ENCODE data around the gene FUT3. TPM values are rescaled to one million over a fixed set of nuclear protein-coding genes. Genes with fewer than 3 reads are reported as not detected.

FUT3 gene
- total RNA-seq, 1 experiment from 2014 or later, result 0.48 TPM

- TF ChIP-seq, protein P1, sequence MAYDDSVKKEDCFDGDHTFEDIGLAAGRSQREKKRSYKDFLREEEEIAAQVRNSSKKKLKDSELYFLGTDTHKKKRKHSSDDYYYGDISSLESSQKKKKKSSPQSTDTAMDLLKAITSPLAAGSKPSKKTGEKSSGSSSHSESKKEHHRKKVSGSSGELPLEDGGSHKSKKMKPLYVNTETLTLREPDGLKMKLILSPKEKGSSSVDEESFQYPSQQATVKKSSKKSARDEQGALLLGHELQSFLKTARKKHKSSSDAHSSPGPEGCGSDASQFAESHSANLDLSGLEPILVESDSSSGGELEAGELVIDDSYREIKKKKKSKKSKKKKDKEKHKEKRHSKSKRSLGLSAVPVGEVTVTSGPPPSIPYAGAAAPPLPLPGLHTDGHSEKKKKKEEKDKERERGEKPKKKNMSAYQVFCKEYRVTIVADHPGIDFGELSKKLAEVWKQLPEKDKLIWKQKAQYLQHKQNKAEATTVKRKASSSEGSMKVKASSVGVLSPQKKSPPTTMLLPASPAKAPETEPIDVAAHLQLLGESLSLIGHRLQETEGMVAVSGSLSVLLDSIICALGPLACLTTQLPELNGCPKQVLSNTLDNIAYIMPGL (CRISPR knock-in tag; IDR thresholded peaks at IDR 0.05), result no peak
- TF ChIP-seq SP1 (CRISPR knock-in tag; conservative IDR thresholded peaks at IDR 0.05), result no peak
- TF ChIP-seq USF1 (CRISPR knock-in tag; IDR thresholded peaks at IDR 0.05), result no peak
- TF ChIP-seq GTF2I (CRISPR knock-in tag; conservative IDR thresholded peaks at IDR 0.05), result peak; percentile 83; the same call in 1 of the 2 replicates
Measured at GRCh38 chr19:5823579-5824281, 27.5 kb downstream of the FUT3 start (continued).

- H3K4me1 Mint-ChIP-seq, result peaks cover 5% of the 10 kb centered on the region
- CTCF ChIA-PET, result interaction anchor here (1.2 to 6.1 kb wide), 3 partner anchors 16 to 200 kb away, joined by 3 to 70 read pairs (median 18); partner anchors contain the start of gene NRTN
- DNase-seq (ENCODE audit: low spot score) (no peak), ATAC-seq (no peak)
- POLR2A ChIA-PET, result no interaction called here
- TF ChIP-seq, protein P2, sequence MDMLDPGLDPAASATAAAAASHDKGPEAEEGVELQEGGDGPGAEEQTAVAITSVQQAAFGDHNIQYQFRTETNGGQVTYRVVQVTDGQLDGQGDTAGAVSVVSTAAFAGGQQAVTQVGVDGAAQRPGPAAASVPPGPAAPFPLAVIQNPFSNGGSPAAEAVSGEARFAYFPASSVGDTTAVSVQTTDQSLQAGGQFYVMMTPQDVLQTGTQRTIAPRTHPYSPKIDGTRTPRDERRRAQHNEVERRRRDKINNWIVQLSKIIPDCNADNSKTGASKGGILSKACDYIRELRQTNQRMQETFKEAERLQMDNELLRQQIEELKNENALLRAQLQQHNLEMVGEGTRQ (CRISPR knock-in tag; IDR thresholded peaks at IDR 0.05), result no peak
- H3K9me3 Mint-ChIP-seq, result no peaks in the 10 kb centered on the region
- H3K27me3 Mint-ChIP-seq (ENCODE audit: low read depth), result no peaks in the 10 kb centered on the region; the same call in none of the 2 replicates
- H3K36me3 Mint-ChIP-seq, result no peaks in the 10 kb centered on the region
- H3K27ac Mint-ChIP-seq, result no peak overlapping the region
- no peak overlapping the region for H3K4me3 Mint-ChIP-seq
Measured at GRCh38 chr19:5822181-5822844, 28.9 kb downstream of the FUT3 start.

DNA sequence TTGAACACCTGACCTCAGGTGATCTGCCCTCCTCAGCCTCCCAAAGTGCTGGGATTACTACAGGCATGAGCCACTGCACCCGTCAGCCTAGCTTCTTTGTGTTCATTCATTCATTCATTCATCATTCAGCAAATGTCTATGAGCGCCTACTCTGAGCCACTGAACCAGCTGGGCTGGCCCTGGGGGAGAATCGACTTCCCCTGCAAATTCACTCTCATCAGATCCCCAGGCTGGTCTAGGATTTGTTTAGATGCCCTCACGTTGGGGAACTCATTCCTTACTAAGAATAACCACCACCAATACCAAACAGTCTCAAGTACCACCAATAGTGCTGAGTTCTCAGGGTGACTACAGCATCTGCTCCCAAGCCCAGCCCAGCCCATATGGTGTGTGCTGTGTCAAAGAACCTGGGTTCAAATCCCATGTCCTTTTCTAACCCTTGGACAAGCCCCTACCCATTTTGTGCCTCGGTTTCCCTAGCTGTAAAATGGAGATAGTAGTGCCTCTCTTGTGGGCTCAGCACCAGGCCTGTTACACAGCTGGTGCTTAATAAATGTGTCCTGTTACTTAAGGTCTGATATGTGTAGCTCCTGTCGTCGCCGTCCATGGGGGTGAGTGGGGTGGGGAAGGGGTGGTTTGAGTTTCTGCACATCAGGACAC lies 29.6 kb downstream of the FUT3 start:
- Mint-ChIP-seq H3K27ac (no peak overlapping the region), H3K4me3 (no peak overlapping the region), H3K4me1 (no peaks in the 10 kb centered on the region), H3K9me3 (no peaks in the 10 kb centered on the region), H3K27me3 (ENCODE audit: low read depth) (peaks cover 5% of the 10 kb centered on the region), H3K36me3 (no peaks in the 10 kb centered on the region)
- POLR2A ChIA-PET, result interaction anchor here (0.6 kb wide), 1 partner anchor 269 kb away, joined by 3 read pairs; no protein-coding TSS in a partner anchor
- TF ChIP-seq ELF4 (CRISPR knock-in tag; IDR thresholded peaks at IDR 0.05; ENCODE audit: low read depth) (no peak), RORB (CRISPR knock-in tag; IDR thresholded peaks at IDR 0.05) (no peak), ESRRA (CRISPR knock-in tag; IDR thresholded peaks at IDR 0.05; ENCODE audit: borderline replicate concordance) (no peak)
- TF ChIP-seq, protein P3, sequence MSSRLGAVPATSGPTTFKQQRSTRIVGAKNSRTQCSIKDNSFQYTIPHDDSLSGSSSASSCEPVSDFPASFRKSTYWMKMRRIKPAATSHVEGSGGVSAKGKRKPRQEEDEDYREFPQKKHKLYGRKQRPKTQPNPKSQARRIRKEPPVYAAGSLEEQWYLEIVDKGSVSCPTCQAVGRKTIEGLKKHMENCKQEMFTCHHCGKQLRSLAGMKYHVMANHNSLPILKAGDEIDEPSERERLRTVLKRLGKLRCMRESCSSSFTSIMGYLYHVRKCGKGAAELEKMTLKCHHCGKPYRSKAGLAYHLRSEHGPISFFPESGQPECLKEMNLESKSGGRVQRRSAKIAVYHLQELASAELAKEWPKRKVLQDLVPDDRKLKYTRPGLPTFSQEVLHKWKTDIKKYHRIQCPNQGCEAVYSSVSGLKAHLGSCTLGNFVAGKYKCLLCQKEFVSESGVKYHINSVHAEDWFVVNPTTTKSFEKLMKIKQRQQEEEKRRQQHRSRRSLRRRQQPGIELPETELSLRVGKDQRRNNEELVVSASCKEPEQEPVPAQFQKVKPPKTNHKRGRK (CRISPR knock-in tag; IDR thresholded peaks at IDR 0.05; ENCODE audit: borderline replicate concordance), result no peak
- ATAC-seq (no peak), DNase-seq (ENCODE audit: low spot score) (no peak)
- CTCF ChIA-PET, result interaction anchor here (0.9 to 6.1 kb wide), 3 partner anchors 15 to 201 kb away, joined by 3 to 70 read pairs (median 18); partner anchors contain the start of gene NRTN

- Mint-ChIP-seq H3K27ac (no peak overlapping the region), H3K4me1 (no peaks in the 10 kb centered on the region), H3K9me3 (no peaks in the 10 kb centered on the region), H3K4me3 (no peak overlapping the region), H3K27me3 (ENCODE audit: low read depth) (peaks cover 9% of the 10 kb centered on the region), H3K36me3 (no peaks in the 10 kb centered on the region)
- DNase-seq (ENCODE audit: low spot score), result no peak
- ATAC-seq, result no peak
- POLR2A ChIA-PET, result interaction anchor here (0.6 kb wide), 1 partner anchor 122 kb away, joined by 6 read pairs; no protein-coding TSS in a partner anchor
- TF ChIP-seq, protein P4, sequence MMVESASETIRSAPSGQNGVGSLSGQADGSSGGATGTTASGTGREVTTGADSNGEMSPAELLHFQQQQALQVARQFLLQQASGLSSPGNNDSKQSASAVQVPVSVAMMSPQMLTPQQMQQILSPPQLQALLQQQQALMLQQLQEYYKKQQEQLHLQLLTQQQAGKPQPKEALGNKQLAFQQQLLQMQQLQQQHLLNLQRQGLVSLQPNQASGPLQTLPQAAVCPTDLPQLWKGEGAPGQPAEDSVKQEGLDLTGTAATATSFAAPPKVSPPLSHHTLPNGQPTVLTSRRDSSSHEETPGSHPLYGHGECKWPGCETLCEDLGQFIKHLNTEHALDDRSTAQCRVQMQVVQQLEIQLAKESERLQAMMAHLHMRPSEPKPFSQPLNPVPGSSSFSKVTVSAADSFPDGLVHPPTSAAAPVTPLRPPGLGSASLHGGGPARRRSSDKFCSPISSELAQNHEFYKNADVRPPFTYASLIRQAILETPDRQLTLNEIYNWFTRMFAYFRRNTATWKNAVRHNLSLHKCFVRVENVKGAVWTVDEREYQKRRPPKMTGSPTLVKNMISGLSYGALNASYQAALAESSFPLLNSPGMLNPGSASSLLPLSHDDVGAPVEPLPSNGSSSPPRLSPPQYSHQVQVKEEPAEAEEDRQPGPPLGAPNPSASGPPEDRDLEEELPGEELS (CRISPR knock-in tag; IDR thresholded peaks at IDR 0.05), result no peak
- TF ChIP-seq, protein P5, sequence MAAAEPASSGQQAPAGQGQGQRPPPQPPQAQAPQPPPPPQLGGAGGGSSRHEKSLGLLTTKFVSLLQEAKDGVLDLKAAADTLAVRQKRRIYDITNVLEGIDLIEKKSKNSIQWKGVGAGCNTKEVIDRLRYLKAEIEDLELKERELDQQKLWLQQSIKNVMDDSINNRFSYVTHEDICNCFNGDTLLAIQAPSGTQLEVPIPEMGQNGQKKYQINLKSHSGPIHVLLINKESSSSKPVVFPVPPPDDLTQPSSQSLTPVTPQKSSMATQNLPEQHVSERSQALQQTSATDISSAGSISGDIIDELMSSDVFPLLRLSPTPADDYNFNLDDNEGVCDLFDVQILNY (CRISPR knock-in tag; IDR thresholded peaks at IDR 0.05), result no peak
- TF ChIP-seq RELA (CRISPR knock-in tag; IDR thresholded peaks at IDR 0.05; ENCODE audit: borderline replicate concordance), result no peak
- no peak for TF ChIP-seq TCF7 (CRISPR knock-in tag; IDR thresholded peaks at IDR 0.05; ENCODE audit: low read depth)
- TF ChIP-seq, protein P6, sequence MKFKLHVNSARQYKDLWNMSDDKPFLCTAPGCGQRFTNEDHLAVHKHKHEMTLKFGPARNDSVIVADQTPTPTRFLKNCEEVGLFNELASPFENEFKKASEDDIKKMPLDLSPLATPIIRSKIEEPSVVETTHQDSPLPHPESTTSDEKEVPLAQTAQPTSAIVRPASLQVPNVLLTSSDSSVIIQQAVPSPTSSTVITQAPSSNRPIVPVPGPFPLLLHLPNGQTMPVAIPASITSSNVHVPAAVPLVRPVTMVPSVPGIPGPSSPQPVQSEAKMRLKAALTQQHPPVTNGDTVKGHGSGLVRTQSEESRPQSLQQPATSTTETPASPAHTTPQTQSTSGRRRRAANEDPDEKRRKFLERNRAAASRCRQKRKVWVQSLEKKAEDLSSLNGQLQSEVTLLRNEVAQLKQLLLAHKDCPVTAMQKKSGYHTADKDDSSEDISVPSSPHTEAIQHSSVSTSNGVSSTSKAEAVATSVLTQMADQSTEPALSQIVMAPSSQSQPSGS (CRISPR knock-in tag; IDR thresholded peaks at IDR 0.05; ENCODE audit: borderline replicate concordance, low read depth), result no peak
- 0 out of 2 replicates have a peak, but pooled peaks have one; percentile 68 for TF ChIP-seq GTF2I (CRISPR knock-in tag; conservative IDR thresholded peaks at IDR 0.05)
- CTCF ChIA-PET, result interaction anchor here (0.7 to 6.1 kb wide), 3 partner anchors 9 to 201 kb away, joined by 3 to 70 read pairs (median 4); partner anchors contain the start of gene NRTN
Measured at GRCh38 chr19:5820785-5821184, 30.5 kb downstream of the FUT3 start.

All from WTC11 (cell line).